K562 (cell line): ENCODE data around the gene HEPACAM. TPM values are rescaled to one million over a fixed set of nuclear protein-coding genes. Genes with fewer than 3 reads are reported as not detected.

Source experiments
- ATAC-seq: fragments of 200-7000 bp; cut with Tn5 transposase; 3 replicates; pipeline ENCODE4 v1.9.1; 2020; ENCODE audit warnings: moderate library complexity
- BruUV-seq: library from RNA; stranded (reverse); fragments of 400-500 nt; replicated peaks from 2 replicates; lab custom pipeline; 2021; lab: Mats Ljungman, UMichigan
- CTCF ChIA-PET: fragments of 300-600 bp; formaldehyde crosslinking; extraction: SDS; loops from one replicate; lab custom pipeline; 2021; ENCODE audit warnings: low intra/inter-chr PET ratio; lab: Yijun Ruan, JAX
- POLR2A ChIA-PET: fragments of 300-600, 350-650 bp; sonication (Branson Sonifier 250); formaldehyde crosslinking; extraction: SDS; loops from one replicate; lab custom pipeline; 2021; ENCODE audit warnings: antibody characterized with exemption, inconsistent platforms; lab: Yijun Ruan, JAX
- DNase-seq, 4 experiments: peaks; one replicate each; pipeline versions ENCODE4 v3.0.0 to v3.0.0-alpha.2; 2011 to 2018; ENCODE audit warnings: low spot score in 3 of 4, mixed read lengths in 3 of 4; ENCODE audit errors: extremely low read depth in 1 of 4
- FAIRE-seq: peaks from 2 replicates; lab custom pipeline; 2011; peaks lifted over from hg19 to GRCh38; lab: Jason Lieb, UNC
- H2AFZ ChIP-seq: 2 replicates; pipeline ENCODE4 v1.6.0; 2011; ENCODE audit warnings: low read depth, low read length, control low read depth, inconsistent platforms
- H3K27ac ChIP-seq: fragments of 200-600 bp; 3 replicates; pipeline ENCODE4 v1.8.0; 2011; ENCODE audit warnings: low read depth, mild to moderate bottlenecking, control low read depth, inconsistent platforms, low read length, moderate library complexity, mixed read lengths; ENCODE audit errors: extremely low read depth
- H3K27me3 ChIP-seq, 2 experiments: fragments of 300-600 bp in 1 of 2; 2 replicates in 1 of 2; 3 replicates in 1 of 2; pipeline versions ENCODE4 v1.6.0 to v1.8.0; 2011; ENCODE audit warnings: inconsistent platforms in 2 of 2, low read length in 2 of 2, mild to moderate bottlenecking in 1 of 2, mixed read lengths in 1 of 2, moderate library complexity in 1 of 2; ENCODE audit not compliant: control insufficient read depth in 2 of 2, insufficient read depth in 2 of 2
- H3K36me3 ChIP-seq: fragments of 300-600 bp; 3 replicates; pipeline ENCODE4 v1.8.0; 2011; ENCODE audit warnings: mild to moderate bottlenecking, low read length, inconsistent platforms; ENCODE audit not compliant: control insufficient read depth, insufficient read depth
- H3K4me1 ChIP-seq, 2 experiments: fragments of 200-600 bp in 1 of 2; replicated peaks in 1 of 2; 2 replicates in 1 of 2; 3 replicates in 1 of 2; pipeline versions ENCODE4 v1.5.1 to v1.8.0; 2011; ENCODE audit warnings: inconsistent platforms in 2 of 2, low read length in 2 of 2, mild to moderate bottlenecking in 1 of 2, mixed read lengths in 1 of 2, moderate library complexity in 1 of 2; ENCODE audit not compliant: control insufficient read depth in 2 of 2, insufficient read depth in 2 of 2
- H3K4me2 ChIP-seq: 2 replicates; pipeline ENCODE4 v1.6.1; 2011; ENCODE audit warnings: low read length, control low read depth, inconsistent platforms, mixed read lengths; ENCODE audit not compliant: insufficient read depth
- H3K4me3 ChIP-seq: fragments of 200-600 bp; sonication (generic), shearing (Covaris generic); 2 replicates; pipeline ENCODE4 v1.5.1; 2016; ENCODE audit warnings: control low read depth, inconsistent platforms
- H3K79me2 ChIP-seq: fragments of 200-600 bp; 3 replicates; pipeline ENCODE4 v1.8.0; 2011; ENCODE audit warnings: low read length, inconsistent platforms; ENCODE audit not compliant: control insufficient read depth, insufficient read depth
- H3K9ac ChIP-seq, 2 experiments: 2 replicates each; pipeline versions ENCODE4 v1.6.0 to v1.6.1; 2011; ENCODE audit warnings: low read depth in 2 of 2, low read length in 2 of 2, control low read depth in 1 of 2, inconsistent platforms in 1 of 2, mild to moderate bottlenecking in 1 of 2, mixed read lengths in 1 of 2; ENCODE audit not compliant: insufficient read depth in 1 of 2
- H3K9me1 ChIP-seq: one replicate; pipeline ENCODE4 v1.6.0; 2011; ENCODE audit warnings: inconsistent platforms, mild to moderate bottlenecking, low read length, moderate library complexity; ENCODE audit not compliant: control insufficient read depth, insufficient read depth
- H3K9me3 ChIP-seq: replicated peaks from 2 replicates; pipeline ENCODE4 v1.5.1; 2011; ENCODE audit warnings: low read depth, low read length, inconsistent platforms; ENCODE audit not compliant: control insufficient read depth, insufficient read depth
- H4K20me1 ChIP-seq: replicated peaks from 2 replicates; pipeline ENCODE4 v1.6.1; 2011; ENCODE audit warnings: low read length, inconsistent platforms, mixed read lengths; ENCODE audit not compliant: control insufficient read depth, insufficient read depth
- BRD4 ChIP-seq: fragments of 200-600 bp; sonication (generic); IDR thresholded peaks from 2 replicates; pipeline ENCODE4 v1.6.1; 2017; ENCODE audit warnings: inconsistent platforms
- L3MBTL2 ChIP-seq: fragments of 450-650 bp; IDR thresholded peaks from 2 replicates; pipeline ENCODE4 v1.6.1; 2016; ENCODE audit warnings: mild to moderate bottlenecking, moderate library complexity
- MEF2A ChIP-seq: IDR thresholded peaks from 2 replicates; pipeline ENCODE4 v1.6.1; 2011; ENCODE audit warnings: low read depth, mild to moderate bottlenecking, low read length, moderate library complexity; ENCODE audit not compliant: control insufficient read depth
- MLX ChIP-seq, 2 experiments: fragments of 450-650 bp in 1 of 2; sonication (generic) in 1 of 2; formaldehyde crosslinking; conservative IDR thresholded peaks; 2 replicates each; pipeline versions ENCODE4 v1.4.0 to v1.8.1; 2020 to 2022; ENCODE audit warnings: mild to moderate bottlenecking in 1 of 2, missing genetic modification reagents in 1 of 2
- PHB2 ChIP-seq: fragments of 450-650 bp; IDR thresholded peaks from 2 replicates; pipeline ENCODE4 v1.6.1; 2017; ENCODE audit warnings: low read depth
- PYGO2 ChIP-seq: fragments of 450-650 bp; IDR thresholded peaks from 2 replicates; pipeline ENCODE4 v1.6.1; 2016; ENCODE audit warnings: mild to moderate bottlenecking, missing genetic modification characterization, moderate library complexity, missing compliant biosample characterization
- RBBP5 ChIP-seq: fragments of 200-600 bp; sonication (generic); IDR thresholded peaks from 2 replicates; pipeline ENCODE4 v1.6.1; 2012; ENCODE audit warnings: borderline replicate concordance, mild to moderate bottlenecking, low read length, control low read depth, inconsistent platforms; ENCODE audit not compliant: insufficient read depth, poor library complexity, severe bottlenecking
- ZBTB40 ChIP-seq, 2 experiments: fragments of 450-650 bp in 1 of 2; sonication (generic) in 1 of 2; formaldehyde crosslinking in 1 of 2; IDR thresholded peaks; 2 replicates each; pipeline versions ENCODE4 v1.7.1 to v1.9.0; 2016 to 2022; ENCODE audit warnings: inconsistent platforms in 1 of 2, mild to moderate bottlenecking in 1 of 2, missing genetic modification reagents in 1 of 2
- ZNF133 ChIP-seq: fragments of 250-450 bp; sonication (Bioruptor Pico); IDR thresholded peaks from 2 replicates; pipeline ENCODE4 v1.4.0; 2020; ENCODE audit warnings: mild to moderate bottlenecking
- ZNF263 ChIP-seq: sonication (generic); formaldehyde crosslinking; IDR thresholded peaks from 2 replicates; pipeline ENCODE4 v1.8.0; 2022; ENCODE audit warnings: mild to moderate bottlenecking, missing genetic modification reagents, borderline replicate concordance
- ZNF436 ChIP-seq: fragments of 250-450, 450-650 bp; sonication (Bioruptor Pico); formaldehyde crosslinking; IDR thresholded peaks from 2 replicates; pipeline ENCODE4 v1.7.0; 2020; ENCODE audit warnings: mild to moderate bottlenecking
- WGBS: fragments of 100-300 bp; shearing (Covaris generic); methylation state at CpG from one replicate; pipeline ENCODE4 v1.1.6; 2016; ENCODE audit warnings: low coverage, mixed read lengths; ENCODE audit not compliant: insufficient coverage; ENCODE audit errors: missing lambda C conversion rate; 5-methylcytosine and 5-hydroxymethylcytosine counted together
- in situ Hi-C: fragments of 300-500 bp; cut with MboI; formaldehyde crosslinking; loops from 4 replicates; pipeline ENCODE4 v1.15.0; 2018; ENCODE audit warnings: inconsistent platforms, mixed read lengths
- intact Hi-C: fragments of 100-400 bp; cut with micrococcal nuclease; formaldehyde crosslinking; loops from 2 replicates; pipeline ENCODE4 v1.14.2; 2022
- polyA plus RNA-seq, 8 experiments: library from polyadenylated mRNA; depleted of rRNA in 4 of 8; stranded (reverse) in 5 of 8; unstranded in 3 of 8; fragments of >200 nt; fragmentation: Nextera tagmentation in 2 of 8; fragmentation: Illumina TruSeq in 1 of 8; extraction: Ambion mirVana in 2 of 8; extraction: Trizol in 1 of 8; gene quantifications; 2 replicates each; pipeline versions ENCODE4 v1.2.1 to v1.2.3, GENCODE V29; 2011 to 2014; ENCODE audit warnings: inconsistent platforms in 1 of 8, missing spikeins in 1 of 8
- total RNA-seq, 7 experiments: library from RNA; depleted of rRNA in 6 of 7; stranded (reverse); fragments of >200 nt in 6 of 7; fragmentation: Illumina TruSeq in 2 of 7; extraction: Trizol in 2 of 7; gene quantifications; 2 replicates each; pipeline versions ENCODE4 v1.2.1 to v1.2.3, GENCODE V29; 2011 to 2021; ENCODE audit warnings: low replicate concordance in 1 of 7

The HEPACAM gene
- total and polyA plus RNA-seq, 9 of the 15 experiments (the other 6 are each of a cell fraction or from before 2014, with no cell fraction given), result not detected

- no peaks in the 10 kb centered on the region for H3K4me1 ChIP-seq
- FAIRE-seq, result no peak
- ChIA-PET CTCF (no interaction called here), POLR2A (interaction anchor here (0.6 to 1.3 kb wide), 2 partner anchors 8 to 14 kb away, joined by 3 to 4 read pairs; no protein-coding TSS in a partner anchor)
- no peak overlapping the region for H3K9ac ChIP-seq
- H3K27me3 ChIP-seq, result peaks cover 14 to 64% of the 10 kb centered on the region in 2 experiments
- 0 out of 2 replicates have a peak, but pooled peaks cover 4% of the 10 kb centered on the region for H4K20me1 ChIP-seq
- H2AFZ ChIP-seq, result no peak overlapping the region
- H3K27ac ChIP-seq, result no peak overlapping the region
- H3K9me1 ChIP-seq, result peaks cover 2% of the 10 kb centered on the region
- in situ Hi-C loops (no loop called here), intact Hi-C loops (no loop called here)
- 3% methylated on average over 14 of the region's 16 CpGs for WGBS
- no peak for DNase-seq
- BruUV-seq, result no TSS peak
- H3K4me2 ChIP-seq, result no peak overlapping the region
- no peak overlapping the region for H3K4me3 ChIP-seq
- no peak for ATAC-seq
- no peaks in the 10 kb centered on the region for H3K79me2 ChIP-seq
- H3K9me3 ChIP-seq, result no peaks in the 10 kb centered on the region
- no peaks in the 10 kb centered on the region for H3K36me3 ChIP-seq
- TF ChIP-seq BRD4 (no peak), ZNF436 (CRISPR knock-in tag) (no peak), PYGO2 (tag) (no peak), RBBP5 (no peak), MEF2A (no peak), PHB2 (no peak), L3MBTL2 (no peak), ZNF263 (CRISPR knock-in tag) (no peak), ZBTB40 (IDR thresholded peaks at IDR 0.05) (no peak), ZBTB40 (CRISPR knock-in tag; IDR thresholded peaks at IDR 0.05) (no peak), MLX (CRISPR knock-in tag; conservative IDR thresholded peaks at IDR 0.05) (no peak), ZNF133 (CRISPR knock-in tag) (no peak)
Measured at GRCh38 chr11:124896071-124896750, 39.6 kb downstream of the HEPACAM start.
